H9 (cell line): Measurements from ENCODE around the gene C20orf173. TPM values are rescaled to one million over a fixed set of nuclear protein-coding genes. Genes with fewer than 3 reads are reported as not detected.

Experiments used
- DNase-seq: peaks from one replicate; pipeline ENCODE4 v3.0.0-alpha.2; 2017
- H2AFZ ChIP-seq: one replicate; pipeline ENCODE4 v1.6.1; 2013; ENCODE audit warnings: mild to moderate bottlenecking, low read length, control low read depth, moderate library complexity
- H2AK5ac ChIP-seq: 2 replicates; pipeline ENCODE4 v1.6.1; 2013; ENCODE audit warnings: low read length, control low read depth, mixed read lengths; ENCODE audit not compliant: insufficient read length
- H2BK120ac ChIP-seq: one replicate; pipeline ENCODE4 v1.6.1; 2013; ENCODE audit warnings: low read depth, mild to moderate bottlenecking, low read length, control low read depth, inconsistent platforms; ENCODE audit not compliant: poor library complexity, severe bottlenecking
- H2BK12ac ChIP-seq: 2 replicates; pipeline ENCODE4 v1.6.1; 2013; ENCODE audit warnings: low read length, control low read depth, mixed read lengths, low read depth; ENCODE audit not compliant: insufficient read length
- H2BK15ac ChIP-seq: 2 replicates; pipeline ENCODE4 v1.6.1; 2013; ENCODE audit warnings: low read depth, low read length, control low read depth
- H2BK20ac ChIP-seq: one replicate; pipeline ENCODE4 v1.6.1; 2013; ENCODE audit warnings: low read depth, mild to moderate bottlenecking, low read length, control low read depth, inconsistent platforms; ENCODE audit not compliant: poor library complexity, severe bottlenecking
- H2BK5ac ChIP-seq: 2 replicates; pipeline ENCODE4 v1.6.1; 2013; ENCODE audit warnings: low read length, control low read depth, mixed read lengths; ENCODE audit not compliant: insufficient read length
- H3K14ac ChIP-seq: 2 replicates; pipeline ENCODE4 v1.6.1; 2013; ENCODE audit warnings: low read length, control low read depth; ENCODE audit not compliant: insufficient read depth
- H3K18ac ChIP-seq: 2 replicates; pipeline ENCODE4 v1.6.1; 2013; ENCODE audit warnings: low read depth, mild to moderate bottlenecking, mixed read lengths, low read length, control low read depth; ENCODE audit not compliant: insufficient read length
- H3K23ac ChIP-seq: 2 replicates; pipeline ENCODE4 v1.6.1; 2013; ENCODE audit warnings: low read length, control low read depth, mixed read lengths, low read depth; ENCODE audit not compliant: insufficient read length
- H3K23me2 ChIP-seq: 2 replicates; pipeline ENCODE4 v1.6.1; 2013; ENCODE audit warnings: low read depth, mild to moderate bottlenecking, mixed read lengths, low read length, control low read depth; ENCODE audit not compliant: insufficient read length, poor library complexity, severe bottlenecking
- H3K27ac ChIP-seq: 2 replicates; pipeline ENCODE4 v1.5.1; 2013; ENCODE audit warnings: low read length, control low read depth, mixed read lengths, low read depth; ENCODE audit not compliant: insufficient read length
- H3K27me3 ChIP-seq: 2 replicates; pipeline ENCODE4 v1.6.1; 2013; ENCODE audit warnings: low read length, control low read depth, inconsistent platforms; ENCODE audit not compliant: insufficient read depth
- H3K4ac ChIP-seq: 2 replicates; pipeline ENCODE4 v1.6.1; 2013; ENCODE audit warnings: low read depth, mild to moderate bottlenecking, control low read depth, inconsistent platforms, low read length, moderate library complexity
- H3K4me1 ChIP-seq: 2 replicates; pipeline ENCODE4 v1.6.1; 2013; ENCODE audit warnings: low read length, control low read depth, inconsistent platforms; ENCODE audit not compliant: insufficient read depth
- H3K4me2 ChIP-seq: 2 replicates; pipeline ENCODE4 v1.6.1; 2013; ENCODE audit warnings: low read length, control low read depth, mixed read lengths; ENCODE audit not compliant: insufficient read length, insufficient read depth
- H3K56ac ChIP-seq: 2 replicates; pipeline ENCODE4 v1.6.1; 2013; ENCODE audit warnings: low read depth, mild to moderate bottlenecking, mixed read lengths, low read length, control low read depth; ENCODE audit not compliant: insufficient read length
- H3K79me1 ChIP-seq: 2 replicates; pipeline ENCODE4 v1.6.1; 2013; ENCODE audit warnings: low read depth, mild to moderate bottlenecking, moderate library complexity, low read length, control low read depth, inconsistent platforms; ENCODE audit not compliant: insufficient read depth, poor library complexity, severe bottlenecking
- H3K79me2 ChIP-seq: 2 replicates; pipeline ENCODE4 v1.6.1; 2013; ENCODE audit warnings: low read length, control low read depth, inconsistent platforms; ENCODE audit not compliant: insufficient read depth
- H3K9ac ChIP-seq: 2 replicates; pipeline ENCODE4 v1.6.1; 2013; ENCODE audit warnings: low read length, control low read depth, mixed read lengths; ENCODE audit not compliant: insufficient read length; ENCODE audit errors: extremely low read depth
- H3K9me3 ChIP-seq: one replicate; pipeline ENCODE4 v1.6.1; 2013; ENCODE audit warnings: low read depth, low read length, inconsistent platforms; ENCODE audit not compliant: control insufficient read depth
- H3T11ph ChIP-seq: one replicate; pipeline ENCODE4 v1.6.1; 2013; ENCODE audit warnings: mild to moderate bottlenecking, low read length, control low read depth, inconsistent platforms
- H4K20me1 ChIP-seq: one replicate; pipeline ENCODE4 v1.6.1; 2013; ENCODE audit not compliant: control insufficient read depth, insufficient read length, insufficient read depth
- H4K5ac ChIP-seq: 2 replicates; pipeline ENCODE4 v1.6.1; 2013; ENCODE audit warnings: low read depth, mild to moderate bottlenecking, mixed read lengths, low read length, control low read depth; ENCODE audit not compliant: insufficient read length
- H4K8ac ChIP-seq: replicated peaks from 2 replicates; pipeline ENCODE4 v1.6.1; 2013; ENCODE audit warnings: low read length, control low read depth, mixed read lengths, low read depth; ENCODE audit not compliant: insufficient read length
- H4K91ac ChIP-seq: 2 replicates; pipeline ENCODE4 v1.6.1; 2013; ENCODE audit warnings: low read depth, mild to moderate bottlenecking, moderate library complexity, mixed read lengths, low read length, control low read depth; ENCODE audit not compliant: insufficient read length
- H3K27ac Mint-ChIP-seq, 3 experiments: 2 replicates in 2 of 3; 3 replicates in 1 of 3; pipeline ENCODE4 v1.8.0; 2020 to 2021; ENCODE audit warnings: mixed read lengths in 3 of 3, mild to moderate bottlenecking in 1 of 3, moderate library complexity in 1 of 3
- H3K27me3 Mint-ChIP-seq: 2 replicates; pipeline ENCODE4 v1.8.0; 2021; ENCODE audit warnings: low read depth, mild to moderate bottlenecking, moderate library complexity, mixed read lengths
- H3K36me3 Mint-ChIP-seq, 3 experiments: 2 replicates in 2 of 3; 3 replicates in 1 of 3; pipeline ENCODE4 v1.8.0; 2020 to 2021; ENCODE audit warnings: low read depth in 3 of 3, mixed read lengths in 3 of 3; ENCODE audit not compliant: insufficient read depth in 1 of 3
- H3K4me1 Mint-ChIP-seq, 2 experiments: 2 replicates each; pipeline ENCODE4 v1.8.0; 2020; ENCODE audit warnings: mixed read lengths in 2 of 2
- H3K4me3 Mint-ChIP-seq, 2 experiments: 2 replicates in 1 of 2; 3 replicates in 1 of 2; pipeline ENCODE4 v1.8.0; 2020 to 2021; ENCODE audit warnings: mild to moderate bottlenecking in 2 of 2, mixed read lengths in 2 of 2, moderate library complexity in 1 of 2
- H3K9me3 Mint-ChIP-seq, 2 experiments: 2 replicates in 1 of 2; 3 replicates in 1 of 2; pipeline ENCODE4 v1.8.0; 2020; ENCODE audit warnings: mild to moderate bottlenecking in 2 of 2, mixed read lengths in 2 of 2, moderate library complexity in 1 of 2
- CTCF ChIP-seq: fragments of 200-600 bp; sonication (generic); conservative IDR thresholded peaks from 3 replicates; pipeline ENCODE4 v1.8.0; 2021; ENCODE audit warnings: antibody characterized with exemption, mild to moderate bottlenecking
- WGBS: extraction: QIAGEN DNeasy Blood & Tissue Kit; methylation state at CpG from one replicate; pipeline ENCODE4 v1.1.7; 2013; ENCODE audit warnings: missing lambda C conversion rate, low lambda C conversion rate, mixed read lengths; ENCODE audit not compliant: insufficient read length; ENCODE audit errors: extremely low coverage; 5-methylcytosine and 5-hydroxymethylcytosine counted together
- total RNA-seq: library from RNA; stranded (reverse); gene quantifications from 2 replicates; pipeline ENCODE4 v1.2.1, GENCODE V29; 2021

C20orf173 gene
- total RNA-seq, 1 experiment from 2014 or later, result not detected

- Histone ChIP-seq H3K27me3 (no peaks in the 10 kb centered on the region), H3K18ac (no peak overlapping the region), H3K9me3 (no peaks in the 10 kb centered on the region), H3K79me1 (no peaks in the 10 kb centered on the region), H3K4ac (no peak overlapping the region), H3K23me2 (no peaks in the 10 kb centered on the region), H2AFZ (no peak overlapping the region), H3K14ac (no peak overlapping the region), H3K79me2 (no peaks in the 10 kb centered on the region), H4K8ac (no peak overlapping the region), H2BK15ac (no peak overlapping the region), H3K23ac (no peak overlapping the region), H3K4me2 (no peak overlapping the region), H4K91ac (no peak overlapping the region), H2BK12ac (no peak overlapping the region), H4K20me1 (no peaks in the 10 kb centered on the region), H3K4me1 (no peaks in the 10 kb centered on the region), H2BK120ac (no peak overlapping the region), H2AK5ac (no peak overlapping the region), H2BK5ac (no peak overlapping the region), H3K27ac (no peak overlapping the region), H4K5ac (no peak overlapping the region), H3K56ac (no peak overlapping the region), H2BK20ac (no peak overlapping the region), H3K9ac (no peak overlapping the region), H3T11ph (no peak overlapping the region)
- peaks cover 19 to 47% (median 42%) of the 10 kb centered on the region in 3 experiments for H3K36me3 Mint-ChIP-seq
- no CpG with 5 or more reads among the region's 3 CpGs for WGBS
- no peaks in the 10 kb centered on the region for H3K4me1 Mint-ChIP-seq
- H3K27ac Mint-ChIP-seq, result no peak overlapping the region
- DNase-seq, result no peak
- no peak for TF ChIP-seq CTCF
- no peaks in the 10 kb centered on the region for H3K27me3 Mint-ChIP-seq
- no peaks in the 10 kb centered on the region for H3K9me3 Mint-ChIP-seq
- no peak overlapping the region for H3K4me3 Mint-ChIP-seq
Measured at GRCh38 chr20:35552914-35553313, 23.5 kb upstream of the C20orf173 start.
